Thyroid gland (tissue), 4 donors: ENCODE measurements around the gene MAP7. TPM values are rescaled to one million over a fixed set of nuclear protein-coding genes. Genes with fewer than 3 reads are reported as not detected.

ENCODE experiments used
- DNase-seq, 2 donors: peaks; one replicate each; pipeline ENCODE4 v3.0.0-alpha.2; 2019
- H3K27ac ChIP-seq, 3 donors: fragments of 200-600 bp; sonication (generic); 1 replicate in 2 of 3; 2 replicates in 1 of 3; pipeline ENCODE4 v1.5.1; 2016 to 2019; ENCODE audit warnings: mild to moderate bottlenecking in 1 of 3, moderate library complexity in 1 of 3
- H3K27me3 ChIP-seq: fragments of 200-600 bp; sonication (generic); one replicate; pipeline ENCODE4 v1.5.1; 2019
- H3K36me3 ChIP-seq, 2 donors: fragments of 200-600 bp; sonication (generic); one replicate each; pipeline ENCODE4 v1.5.1; 2016 to 2019
- H3K4me1 ChIP-seq, 2 donors: fragments of 200-600 bp; sonication (generic); one replicate each; pipeline ENCODE4 v1.5.1; 2017 to 2019
- H3K4me3 ChIP-seq, 3 donors: fragments of 200-600 bp; sonication (generic); replicated peaks in 1 of 3; 1 replicate in 2 of 3; 2 replicates in 1 of 3; pipeline ENCODE4 v1.5.1; 2016; ENCODE audit warnings: mild to moderate bottlenecking in 1 of 3
- H3K9me3 ChIP-seq: fragments of 200-600 bp; sonication (generic); one replicate; pipeline ENCODE4 v1.5.1; 2017
- CTCF ChIP-seq, 6 experiments: fragments of 200-600 bp in 3 of 6; fragments of 450-650 bp in 3 of 6; sonication (generic) in 3 of 6; IDR thresholded peaks; one replicate each; pipeline ENCODE4 v1.5.1; 2016 to 2019; ENCODE audit warnings: antibody characterized with exemption in 6 of 6, mild to moderate bottlenecking in 2 of 6, inconsistent platforms in 1 of 6, moderate library complexity in 1 of 6
- POLR2A ChIP-seq, 2 donors: fragments of 450-650 bp; IDR thresholded peaks; one replicate each; pipeline ENCODE4 v1.6.1; 2017; ENCODE audit warnings: antibody characterized with exemption in 2 of 2, mild to moderate bottlenecking in 2 of 2, moderate library complexity in 1 of 2
- WGBS, 2 donors: methylation state at CpG; one replicate each; pipeline ENCODE4 v1.1.5; 2017; 5-methylcytosine and 5-hydroxymethylcytosine counted together
- intact Hi-C: fragments of 100-400 bp; cut with DNase I; formaldehyde crosslinking; loops from one replicate; pipeline ENCODE4 v1.15.1; 2023
- total RNA-seq, 4 donors: library from RNA; depleted of rRNA; stranded (reverse); fragments of >200 nt; gene quantifications; one replicate each; pipeline ENCODE4 v1.2.3, GENCODE V29; 2016

The MAP7 gene
- total RNA-seq, 4 donors from 2014 or later = 24.5 to 46.0 (median 36.0) TPM

GRCh38 chr6:136343700-136344099 lies 206.5 kb downstream of the MAP7 start:
- WGBS, 2 donors = 94 to 96% methylated on average over 1 of the region's 1 CpG
- TF ChIP-seq POLR2A (IDR thresholded peaks at IDR 0.05) (no peak), CTCF (IDR thresholded peaks at IDR 0.05) (no peak)
- Histone ChIP-seq H3K4me3 (no peak overlapping the region), H3K36me3 (peaks cover 6 to 11% of the 10 kb centered on the region in 2 donors), H3K27me3 (no peaks in the 10 kb centered on the region), H3K27ac (no peak overlapping the region), H3K4me1 (no peaks in the 10 kb centered on the region), H3K9me3 (no peaks in the 10 kb centered on the region)
- DNase-seq = no peak
- intact Hi-C loops = no loop called here

GRCh38 chr6:136343275-136343674 lies 206.9 kb downstream of the MAP7 start:
- H3K36me3 ChIP-seq = peaks cover 6 to 11% of the 10 kb centered on the region in 2 donors
- no peaks in the 10 kb centered on the region for H3K27me3 ChIP-seq
- H3K9me3 ChIP-seq = no peaks in the 10 kb centered on the region
- intact Hi-C loops = no loop called here
- H3K4me1 ChIP-seq = no peaks in the 10 kb centered on the region
- no peak overlapping the region for H3K4me3 ChIP-seq
- 79 to 81% methylated on average over 2 of the region's 2 CpGs for WGBS, 2 donors
- no peak for DNase-seq
- no peak overlapping the region for H3K27ac ChIP-seq
- TF ChIP-seq CTCF (IDR thresholded peaks at IDR 0.05) (no peak), POLR2A (IDR thresholded peaks at IDR 0.05) (no peak)

GRCh38 chr6:136341967-136342366 lies 208.3 kb downstream of the MAP7 start:
- no peak overlapping the region for H3K4me3 ChIP-seq
- no peaks in the 10 kb centered on the region for H3K27me3 ChIP-seq
- no peak overlapping the region for H3K27ac ChIP-seq
- H3K9me3 ChIP-seq = no peaks in the 10 kb centered on the region
- TF ChIP-seq CTCF (IDR thresholded peaks at IDR 0.05) (no peak), POLR2A (IDR thresholded peaks at IDR 0.05) (no peak)
- no peak for DNase-seq
- WGBS, 2 donors = 96 to 100% methylated on average over 3 of the region's 3 CpGs
- no peaks in the 10 kb centered on the region for H3K4me1 ChIP-seq
- intact Hi-C loops = no loop called here
- H3K36me3 ChIP-seq = peaks cover 6 to 11% of the 10 kb centered on the region in 2 donors

- intact Hi-C loops = no loop called here
- H3K4me1 ChIP-seq = no peaks in the 10 kb centered on the region
Observed at GRCh38 chr6:136341367-136341766, 208.9 kb downstream of the MAP7 start.

GRCh38 chr6:136338486-136338885 lies 211.7 kb downstream of the MAP7 start:
- intact Hi-C loops = no loop called here
- Histone ChIP-seq H3K4me3 (no peak overlapping the region), H3K27ac (no peak overlapping the region), H3K4me1 (no peaks in the 10 kb centered on the region), H3K9me3 (no peaks in the 10 kb centered on the region), H3K27me3 (no peaks in the 10 kb centered on the region), H3K36me3 (no peaks in the 10 kb centered on the region)
- 75 to 77% methylated on average over 4 of the region's 4 CpGs for WGBS, 2 donors
- peak; percentile 20 to 23 for DNase-seq
- TF ChIP-seq POLR2A (IDR thresholded peaks at IDR 0.05) (no peak), CTCF (IDR thresholded peaks at IDR 0.05) (no peak)

More at GRCh38 chr6:136341367-136341766, 208.9 kb downstream of the MAP7 start:
- DNase-seq = no peak
- Histone ChIP-seq H3K27me3 (no peaks in the 10 kb centered on the region), H3K36me3 (peaks cover 6 to 11% of the 10 kb centered on the region in 2 donors), H3K4me3 (no peak overlapping the region), H3K9me3 (no peaks in the 10 kb centered on the region), H3K27ac (no peak overlapping the region)
- TF ChIP-seq CTCF (IDR thresholded peaks at IDR 0.05) (no peak), POLR2A (IDR thresholded peaks at IDR 0.05) (no peak)
- WGBS, 2 donors = 95 to 99% methylated on average over 3 of the region's 3 CpGs
